ENCODE results near the gene ZC3H4. TPM values are rescaled to one million over a fixed set of nuclear protein-coding genes. Genes with fewer than 3 reads are reported as not detected.
"Not testable (repeated sequence)": the region's sequence is repeated elsewhere in the genome, so short reads cannot be mapped to it uniquely, and the experiment has no call there.

Gene ZC3H4
- total RNA-seq, 1 donor from 2014 or later, result 11.4 TPM

DNA sequence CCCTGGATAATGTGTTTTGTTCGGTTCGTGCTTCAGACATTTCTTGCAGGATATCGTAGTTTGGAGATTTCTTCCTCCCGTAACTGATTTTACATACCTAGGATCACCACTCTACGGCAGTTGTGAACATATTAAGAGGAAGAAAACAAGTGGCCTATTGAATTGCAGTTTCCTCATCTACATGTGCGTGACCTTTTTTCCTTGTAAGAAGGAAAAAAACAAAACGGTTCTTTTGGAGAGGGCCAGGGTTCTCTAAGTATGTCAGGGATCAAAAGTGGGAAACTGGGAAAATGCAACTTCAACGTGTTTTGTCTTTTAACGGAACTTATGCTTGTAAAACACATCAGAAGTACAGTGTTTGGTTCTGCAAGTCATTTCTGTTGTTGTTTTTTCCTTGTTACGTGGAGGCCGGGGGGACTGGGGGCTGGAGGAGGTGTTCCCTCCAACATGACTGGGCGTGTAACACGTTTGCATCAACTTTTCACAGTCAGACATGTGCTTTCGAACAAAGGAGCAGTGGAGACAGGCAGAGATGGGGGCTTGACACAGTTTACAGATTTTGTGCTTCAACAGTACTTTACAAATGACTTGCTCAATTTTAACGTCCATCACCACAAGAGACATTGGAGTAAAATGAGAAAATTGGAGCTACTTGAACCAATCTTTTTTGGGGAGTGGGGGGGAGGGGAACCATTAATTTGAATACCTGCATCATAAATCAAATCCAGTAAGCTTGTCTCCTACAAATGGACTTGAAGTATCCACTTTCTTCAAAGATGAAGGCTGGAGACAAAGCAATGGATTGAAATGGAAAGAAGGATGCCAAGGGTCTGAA is 3.8 kb downstream of the ZC3H4 start:
- DNase-seq (ENCODE audit: low spot score in 2 of 2), result no peak
- FAIRE-seq, result no peak

DNA sequence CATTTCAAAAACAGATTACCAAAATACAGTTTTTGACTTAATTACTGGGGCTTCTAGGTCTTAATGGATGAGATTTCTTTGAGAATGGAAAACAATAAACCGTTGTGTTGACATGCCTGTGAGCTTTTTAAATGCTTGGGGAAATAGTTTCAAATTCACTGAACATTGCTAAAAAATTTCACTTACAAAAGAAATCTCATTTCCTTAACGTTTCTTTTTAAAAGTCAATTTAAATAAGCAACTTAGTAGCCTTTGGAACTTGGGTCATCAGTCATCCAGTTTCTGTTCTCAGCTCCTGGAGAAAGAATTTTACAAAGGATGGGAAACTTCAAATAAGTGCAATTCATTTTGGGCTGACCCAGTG is 4.4 kb downstream of the ZC3H4 start:
- no peak for FAIRE-seq
- no peak for DNase-seq (ENCODE audit: low spot score in 2 of 2)

DNA sequence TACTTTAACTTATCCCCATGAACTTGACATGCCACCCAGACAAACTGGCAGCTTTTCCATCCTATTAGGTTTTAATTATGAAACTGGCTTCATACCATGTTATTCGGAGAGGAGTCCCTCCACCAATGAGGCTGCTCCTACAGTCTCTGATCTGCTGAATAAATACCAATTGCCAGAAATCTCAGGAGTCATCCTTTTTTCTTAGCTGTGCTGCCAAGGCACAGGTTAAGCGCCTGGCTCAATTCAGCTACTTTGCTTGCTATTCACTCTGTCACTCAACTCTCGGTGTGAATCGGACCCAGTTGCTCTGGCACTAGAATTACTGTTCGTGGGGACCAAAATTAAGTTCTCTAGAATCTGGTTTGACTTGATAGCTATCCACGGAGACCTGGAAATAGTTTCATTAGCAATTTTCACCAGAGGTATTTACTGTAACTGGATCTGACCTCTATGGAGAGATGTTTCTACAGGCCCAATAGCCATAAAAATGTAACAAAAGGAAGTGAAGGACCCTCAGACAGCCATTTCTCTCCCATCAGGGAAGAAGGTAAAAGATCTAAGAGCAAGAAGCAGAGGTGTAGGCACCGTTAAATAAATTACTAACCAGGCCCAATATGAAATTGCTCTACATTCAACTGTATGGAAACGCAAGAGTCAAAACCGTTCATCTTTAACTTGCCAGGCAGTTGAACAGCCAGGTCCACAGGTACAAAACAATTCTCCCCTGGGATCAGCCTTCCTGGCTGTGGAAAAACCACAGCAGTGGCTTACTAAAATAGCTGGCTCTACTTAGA is 5.4 kb downstream of the ZC3H4 start:
- no peak for DNase-seq (ENCODE audit: low spot score in 2 of 2)
- FAIRE-seq, result no peak

DNA sequence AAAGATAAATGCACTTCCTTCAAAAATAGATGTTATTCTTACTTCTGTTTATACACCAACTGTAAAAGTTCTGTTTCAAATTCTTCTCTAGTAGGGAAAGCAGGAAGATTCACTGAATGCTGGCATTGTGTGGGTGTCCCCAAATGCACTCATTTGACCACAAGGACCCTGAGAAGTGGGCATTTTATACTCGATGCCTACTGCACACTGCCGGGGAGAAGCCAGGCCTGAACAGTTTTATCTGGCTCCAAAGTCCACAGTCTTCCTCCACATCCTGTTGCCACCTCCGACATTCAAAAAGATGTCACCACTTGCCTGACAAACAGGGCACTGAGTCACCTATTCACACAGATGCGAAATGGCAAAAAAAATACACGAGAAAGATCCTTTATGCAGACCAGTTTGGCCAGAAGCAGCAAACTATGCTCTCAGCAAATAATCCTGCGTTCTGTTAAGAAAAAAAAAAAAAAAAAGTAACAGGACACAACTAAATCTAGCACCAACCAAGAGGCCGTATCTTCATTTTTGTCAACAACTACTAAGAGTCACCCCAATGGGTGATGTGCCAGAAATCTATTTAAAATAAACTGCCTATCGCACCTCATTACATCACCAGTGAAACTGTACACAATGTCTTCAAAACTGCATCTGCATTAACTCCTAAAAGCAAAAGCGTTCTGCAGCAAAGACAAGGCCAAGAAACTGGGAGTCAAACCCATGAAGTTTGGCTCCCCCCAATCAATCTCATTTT is 6.2 kb downstream of the ZC3H4 start:
- FAIRE-seq, result no peak
- DNase-seq (ENCODE audit: low spot score in 2 of 2), result no peak

DNA sequence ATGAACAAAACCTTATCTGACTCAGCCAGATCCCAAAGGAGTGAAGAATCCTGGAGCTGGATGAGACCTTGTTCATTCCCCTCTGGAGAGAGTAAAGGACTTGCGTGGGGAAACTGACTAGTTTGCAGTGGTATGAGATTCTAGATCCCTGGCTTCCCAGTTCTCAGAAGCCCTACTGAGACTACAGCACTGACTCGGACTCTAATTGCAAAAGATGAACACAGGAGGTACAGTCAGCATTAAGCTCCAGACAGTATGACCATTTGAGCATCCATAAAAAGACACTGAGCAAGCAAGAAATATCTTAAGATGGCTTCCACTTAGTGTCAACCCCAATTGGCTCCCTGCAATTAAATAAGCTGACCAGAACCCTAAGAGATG is 6.8 kb downstream of the ZC3H4 start:
- DNase-seq (ENCODE audit: low spot score in 2 of 2) (no peak), FAIRE-seq (no peak)

DNA sequence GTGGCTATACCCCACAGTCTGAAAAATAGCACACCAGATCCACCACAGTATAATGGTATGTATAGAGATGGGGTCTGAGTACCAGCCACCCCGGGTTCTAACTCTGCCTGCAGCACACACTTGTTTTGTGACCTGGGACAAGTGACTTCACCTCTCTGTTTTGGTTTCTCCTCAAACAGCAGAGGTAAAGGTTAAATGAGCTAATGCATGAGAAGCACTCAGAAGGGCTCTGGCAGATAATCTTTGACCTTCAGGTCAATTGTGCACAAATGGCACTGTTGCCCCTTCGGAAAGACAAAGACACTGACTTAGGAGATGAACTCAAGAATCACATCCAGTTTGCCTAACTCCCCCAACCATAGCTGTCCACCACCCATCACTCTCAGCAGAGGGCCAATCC is 7.7 kb downstream of the ZC3H4 start:
- DNase-seq (ENCODE audit: low spot score in 2 of 2) (no peak), FAIRE-seq (no peak)

DNA sequence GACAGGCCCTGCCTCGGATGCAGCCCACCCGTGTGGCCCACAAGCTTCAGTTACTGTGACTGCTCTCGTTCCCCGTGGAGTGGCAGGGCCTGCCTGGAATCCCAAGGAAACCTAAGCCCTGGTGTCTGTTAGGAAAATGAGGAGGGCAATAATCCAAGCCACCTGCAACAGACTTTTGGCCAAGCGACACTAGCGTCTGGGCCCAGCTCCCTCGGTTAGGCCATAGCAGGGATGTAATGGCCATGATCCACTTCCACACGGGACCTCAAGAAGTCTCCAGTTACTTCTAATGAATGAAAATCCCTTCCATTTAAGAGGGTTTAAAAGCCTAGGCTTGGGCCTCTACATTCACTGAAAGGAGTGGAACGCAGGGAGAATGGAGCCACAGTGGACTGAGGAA is 8.9 kb downstream of the ZC3H4 start:
- no peak for DNase-seq (ENCODE audit: low spot score in 2 of 2)
- FAIRE-seq, result no peak

DNA sequence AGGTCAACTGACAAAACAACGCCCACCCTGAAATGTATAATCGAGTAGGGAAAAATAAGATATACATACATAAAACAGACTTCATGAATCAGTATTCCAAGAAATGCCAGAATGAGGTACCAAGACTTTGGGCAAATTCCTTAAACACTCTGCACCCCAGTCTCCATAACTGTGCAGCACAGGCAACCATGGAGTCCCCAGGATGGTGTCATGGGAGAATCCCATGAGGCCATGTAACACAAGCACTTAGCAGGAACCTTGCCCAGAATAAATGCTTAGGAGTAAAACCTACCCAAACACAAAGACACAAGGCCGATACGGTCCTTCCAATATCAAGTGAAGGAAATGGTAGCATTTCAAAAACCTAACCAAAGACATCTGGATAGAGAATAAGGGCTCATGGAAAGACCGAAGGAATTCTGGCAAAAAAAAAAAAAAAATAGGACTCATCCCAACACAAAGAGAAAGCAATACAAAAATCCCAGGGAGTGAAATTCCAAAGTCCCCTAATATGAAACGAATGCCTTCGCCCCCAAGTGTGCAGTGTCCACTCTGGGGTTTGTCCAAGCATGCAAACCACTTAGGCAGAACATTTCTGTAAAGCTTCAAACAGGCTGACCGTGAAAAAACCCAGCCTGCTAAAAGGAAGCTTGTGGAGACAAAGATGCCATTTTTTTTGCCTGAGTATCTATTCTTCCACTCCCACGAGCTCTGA is 11.1 kb downstream of the ZC3H4 start:
- no peak for FAIRE-seq
- no peak for DNase-seq (ENCODE audit: low spot score in 2 of 2)

DNA sequence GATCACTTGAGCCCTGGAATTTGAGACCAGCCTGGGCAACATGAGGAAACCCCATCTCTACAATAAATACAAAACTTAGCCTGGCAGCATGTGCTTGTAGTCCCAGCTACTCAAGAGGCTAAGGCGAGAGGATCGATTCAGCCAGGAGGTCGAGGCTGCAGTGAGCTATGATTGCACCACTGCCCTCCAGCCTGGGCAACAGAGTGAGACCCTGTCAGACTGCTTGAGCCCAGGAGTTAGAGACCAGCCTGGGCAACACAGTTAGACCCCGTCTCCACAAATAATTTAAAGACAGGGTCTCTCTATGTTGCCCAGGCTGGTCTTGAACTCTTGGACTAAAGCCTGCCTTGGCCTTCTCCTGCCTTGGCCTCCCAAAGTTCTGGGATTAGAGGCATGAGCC is 12.5 kb downstream of the ZC3H4 start:
- not testable (repeated sequence) for DNase-seq (ENCODE audit: low spot score in 2 of 2); FAIRE-seq

DNA sequence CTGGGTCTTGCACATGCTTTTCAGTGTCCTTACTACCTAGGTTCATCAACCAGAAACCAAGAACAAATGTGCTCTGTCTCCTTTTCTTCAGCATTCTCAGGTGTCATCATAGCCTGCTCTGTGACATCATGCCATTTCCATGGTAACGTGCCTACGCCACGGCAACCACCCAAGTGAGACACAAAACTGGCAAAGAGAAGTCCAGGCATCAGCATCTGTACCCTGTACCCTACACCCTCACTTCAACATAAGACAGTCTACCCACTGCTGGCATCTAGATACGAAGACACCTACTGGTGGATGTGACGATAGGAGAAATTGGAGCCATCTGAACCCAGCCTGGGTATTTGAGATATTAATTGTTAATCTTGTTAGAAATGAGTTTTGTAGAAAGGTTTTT is 13.3 kb downstream of the ZC3H4 start:
- DNase-seq (ENCODE audit: low spot score in 2 of 2) (no peak), FAIRE-seq (no peak)

DNA sequence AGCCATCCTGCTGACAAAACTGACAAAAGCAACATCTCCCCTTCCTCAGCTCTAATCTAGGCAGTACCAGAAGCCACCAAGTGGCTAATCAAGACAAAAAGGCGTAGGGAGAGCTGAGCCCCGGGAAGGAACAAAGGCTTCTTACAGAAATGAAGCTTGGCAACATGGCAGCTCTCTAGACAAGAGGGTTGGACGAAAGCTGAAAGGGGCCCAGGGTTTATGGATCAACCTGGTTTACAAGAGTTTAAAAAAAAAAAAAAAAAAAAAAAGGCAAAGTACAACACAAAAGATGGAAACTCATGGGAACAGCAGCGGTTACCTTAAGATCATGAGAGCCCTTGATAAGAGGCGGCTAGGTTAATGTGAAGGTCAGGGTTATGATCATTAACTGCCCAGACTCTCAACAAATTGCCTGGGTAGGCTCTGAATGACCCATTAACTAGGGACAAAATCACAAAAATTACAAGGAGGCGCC is 14.0 kb downstream of the ZC3H4 start:
- no peak for DNase-seq (ENCODE audit: low spot score in 2 of 2)
- FAIRE-seq, result no peak

DNA sequence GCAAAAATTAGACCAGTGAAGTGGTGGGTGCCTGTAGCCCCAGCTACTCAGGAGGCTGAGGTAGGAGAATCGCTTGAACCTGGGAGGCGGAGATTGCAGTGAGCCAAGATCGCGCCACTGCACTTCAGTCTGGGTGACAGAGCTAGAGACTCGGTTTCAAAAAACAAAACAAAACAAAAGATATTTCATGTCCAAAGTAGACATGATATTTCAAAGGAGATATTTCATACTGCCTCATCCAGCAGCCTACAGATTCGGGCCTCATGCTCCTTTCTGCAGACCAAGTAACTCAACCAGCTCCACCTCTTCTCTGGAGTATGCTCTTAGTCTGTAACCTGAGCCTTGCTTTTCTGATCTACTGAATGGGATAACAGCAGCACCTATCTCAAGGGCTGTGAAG is 15.0 kb downstream of the ZC3H4 start:
- FAIRE-seq (no peak), DNase-seq (ENCODE audit: low spot score in 2 of 2) (no peak)

DNA sequence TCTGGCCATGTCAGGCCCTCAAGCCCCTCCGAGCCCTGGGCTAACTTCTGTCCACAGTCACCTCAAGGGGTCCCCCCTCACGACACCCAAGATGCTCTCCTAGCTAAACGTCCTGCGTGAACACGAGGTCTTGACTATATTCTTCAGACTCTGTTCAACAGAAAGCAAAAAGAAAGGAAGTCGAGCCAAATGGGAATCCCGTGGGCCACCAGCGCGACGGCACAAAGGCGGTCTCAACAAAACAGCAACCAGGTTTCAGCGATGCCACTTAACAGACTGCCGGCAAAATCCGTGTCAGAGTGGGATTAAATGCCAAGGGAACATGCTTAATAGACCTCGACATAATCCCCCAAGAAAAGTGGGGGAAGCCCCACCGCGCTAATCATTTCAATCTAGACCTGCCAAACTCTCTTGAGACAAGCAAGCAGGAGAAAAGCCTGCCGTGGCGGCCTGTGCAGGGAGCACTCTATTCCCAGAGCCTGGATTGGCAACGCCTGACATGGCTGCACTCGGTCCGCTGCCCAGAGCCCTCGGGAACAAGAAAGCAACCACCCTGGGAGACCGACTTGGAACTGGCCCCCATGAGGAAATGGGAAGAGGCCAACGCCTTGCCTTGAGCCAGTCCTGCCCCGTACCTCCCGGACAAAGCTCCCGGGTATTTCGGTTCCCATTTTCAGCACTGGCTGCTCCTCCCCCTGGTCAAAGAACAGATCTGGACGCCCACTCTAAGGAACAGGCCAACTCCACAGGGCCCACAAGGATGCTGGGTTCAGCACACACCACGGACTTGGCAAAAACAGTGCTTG is 16.0 kb downstream of the ZC3H4 start:
- no peak for DNase-seq (ENCODE audit: low spot score in 2 of 2)
- no peak for FAIRE-seq

DNA sequence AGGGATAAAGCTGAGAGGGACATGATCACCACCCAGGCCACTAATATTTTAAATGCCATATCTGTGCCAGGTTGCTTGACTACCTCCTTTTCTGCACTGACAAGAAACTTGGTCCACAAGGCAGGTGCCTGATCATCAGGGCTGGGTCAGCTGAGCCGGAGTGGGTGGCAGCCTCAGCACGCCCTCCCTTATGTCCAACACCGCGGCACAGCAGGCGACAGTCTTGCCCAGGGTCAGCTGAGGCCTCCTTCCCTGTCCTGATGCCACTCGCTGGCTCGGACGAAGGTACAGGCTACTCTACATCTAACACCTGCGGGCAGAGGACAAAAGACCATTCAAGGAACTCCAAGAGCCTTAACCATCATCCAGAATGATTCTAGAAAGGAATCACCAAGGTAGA is 16.9 kb downstream of the ZC3H4 start:
- DNase-seq (ENCODE audit: low spot score in 2 of 2) (no peak), FAIRE-seq (no peak)

DNA sequence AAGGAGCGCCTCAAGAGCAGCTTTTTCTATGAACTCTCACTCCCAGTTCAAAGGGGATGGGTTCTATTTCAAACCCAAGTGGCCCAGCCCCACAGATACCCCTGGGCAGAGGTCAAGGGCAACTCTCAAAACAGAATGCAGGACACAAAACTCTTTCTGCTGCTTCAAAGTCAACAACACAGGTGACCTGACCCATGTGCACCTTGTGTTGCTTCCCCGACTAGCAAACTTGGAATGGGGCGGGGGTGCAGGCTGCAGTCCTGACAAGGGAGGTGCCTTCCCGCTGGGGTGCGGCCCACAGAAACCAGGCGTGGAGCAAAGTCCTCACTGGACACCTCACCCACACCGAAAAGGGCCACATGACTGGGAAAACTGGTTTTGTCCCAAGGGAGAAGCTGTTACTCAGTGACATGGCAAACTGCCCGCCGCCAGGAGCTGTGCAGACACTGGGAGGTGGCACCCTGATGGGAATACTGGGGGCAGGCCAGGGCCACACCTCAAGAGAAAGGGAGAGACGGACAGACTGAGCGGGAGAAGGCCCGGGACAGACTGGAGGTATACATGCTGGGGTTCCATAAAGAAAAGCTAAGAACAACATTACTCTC is 17.4 kb downstream of the ZC3H4 start:
- no peak for DNase-seq (ENCODE audit: low spot score in 2 of 2)
- no peak for FAIRE-seq

DNA sequence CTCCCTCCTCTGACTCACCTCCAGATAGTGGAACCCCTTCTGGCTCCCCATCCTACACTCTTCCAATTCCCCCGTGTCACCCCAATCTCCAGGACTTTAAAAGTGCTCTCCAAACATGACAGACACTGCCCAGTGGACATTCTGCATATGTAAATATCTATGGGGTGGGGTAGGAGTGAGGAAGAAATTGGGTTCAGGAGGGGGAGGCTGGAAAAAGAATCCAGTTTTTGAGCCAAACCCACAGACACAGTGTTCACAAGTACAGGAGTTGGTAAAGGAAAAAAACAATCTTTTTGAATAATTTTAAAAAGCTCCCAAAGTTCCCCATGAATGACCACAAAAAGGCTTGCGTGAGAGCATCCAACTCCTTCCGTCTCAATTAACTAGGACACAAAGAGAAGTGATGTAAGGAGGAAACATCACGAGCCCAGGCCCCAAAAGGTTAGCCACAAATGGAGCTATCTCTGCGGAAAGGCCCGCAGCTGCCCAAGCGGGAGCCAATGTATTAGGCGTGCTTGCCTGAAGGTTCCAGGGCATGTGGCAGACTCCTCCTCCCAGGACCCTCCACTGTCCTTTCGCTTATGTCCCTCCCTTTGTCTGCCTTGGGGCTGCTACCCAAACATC is 18.0 kb downstream of the ZC3H4 start:
- DNase-seq (ENCODE audit: low spot score in 2 of 2) (no peak), FAIRE-seq (no peak)

DNA sequence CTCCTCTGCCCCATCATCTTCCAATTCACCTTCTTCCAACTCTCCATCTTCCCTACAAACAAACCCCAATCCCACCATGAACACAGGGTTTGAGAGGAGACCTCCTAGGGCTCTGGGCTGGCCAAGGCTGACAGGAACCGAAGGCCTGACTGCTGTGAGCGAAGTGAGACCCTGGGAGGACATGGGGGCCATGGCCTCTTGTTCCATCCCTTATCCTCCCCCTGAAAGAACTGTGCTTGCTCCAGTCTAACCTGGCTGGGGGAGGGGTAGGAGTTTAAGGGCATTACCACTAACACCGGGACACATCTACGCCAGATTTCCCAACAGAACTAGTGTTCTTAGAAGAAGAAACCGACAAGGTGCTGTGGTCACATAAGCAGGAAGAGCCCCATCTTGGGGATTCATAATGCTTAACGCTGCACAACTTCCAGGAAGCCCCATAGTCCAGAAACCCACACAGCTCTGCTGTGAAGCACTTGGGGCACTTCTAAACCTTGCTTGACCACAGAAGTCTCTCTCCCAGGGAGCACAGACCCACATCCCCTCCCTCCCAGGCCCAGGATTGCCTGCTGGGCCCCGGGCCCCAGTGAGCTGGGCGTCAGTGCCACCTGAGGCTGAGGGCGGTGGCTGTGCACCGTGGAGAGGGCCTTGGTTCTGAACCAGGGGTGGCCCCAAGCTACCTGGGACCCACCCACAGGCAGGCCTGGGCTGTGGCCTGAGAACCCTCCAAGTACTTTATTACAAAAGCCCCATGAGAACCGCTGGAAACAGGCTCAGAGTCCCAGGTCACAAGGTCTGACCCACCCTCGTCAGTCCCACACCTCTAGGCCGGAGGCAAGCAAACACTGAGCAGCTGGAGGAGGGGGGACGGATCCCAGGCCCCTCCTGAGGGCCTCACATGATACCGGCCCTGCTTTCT is 18.8 kb downstream of the ZC3H4 start:
- no peak for DNase-seq (ENCODE audit: low spot score in 2 of 2)
- FAIRE-seq, result no peak

DNA sequence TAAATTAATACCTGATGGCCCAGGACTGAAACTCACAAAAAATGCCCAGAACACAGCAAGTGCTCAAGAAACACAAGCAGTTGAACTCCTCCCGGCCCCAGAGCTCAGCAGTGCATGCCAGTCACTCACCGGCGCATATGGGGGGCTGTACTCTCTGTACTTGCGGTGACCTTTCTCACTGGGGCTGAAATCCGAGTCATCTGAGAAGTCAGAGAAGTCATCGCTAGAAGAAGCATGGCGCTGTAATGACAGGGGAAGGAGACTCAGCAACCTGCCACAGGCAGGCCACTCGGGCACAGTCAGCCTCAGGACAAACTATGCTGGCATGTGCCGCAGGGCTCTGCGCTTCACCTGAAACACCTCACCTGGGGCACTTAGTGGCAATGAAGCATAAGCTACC is 19.7 kb downstream of the ZC3H4 start:
- DNase-seq (ENCODE audit: low spot score in 2 of 2), result no peak

More for the DNA sequence above, 19.7 kb downstream of the ZC3H4 start:
- no peak for FAIRE-seq

All from frontal cortex (tissue), 4 donors.